ENCODE measurements around the gene LIPI.
"Not testable (repeated sequence)": the region's sequence is repeated elsewhere in the genome, so short reads cannot be mapped to it uniquely, and the experiment has no call there.

LIPI gene

GRCh38 chr21:14074177-14074576, 136.6 kb downstream of the LIPI start:
- Histone ChIP-seq H3K9me3 (ENCODE audit: control insufficient read depth, insufficient read depth, low read length) (peaks cover 17% of the 10 kb centered on the region), H3K36me3 (ENCODE audit: control insufficient read depth, insufficient read depth, low read length) (no peaks in the 10 kb centered on the region), H3K27me3 (ENCODE audit: control insufficient read depth, insufficient read depth, low read length) (no peaks in the 10 kb centered on the region), H3K4me1 (ENCODE audit: control insufficient read depth, insufficient read depth, low read length) (no peaks in the 10 kb centered on the region), H3K27ac (ENCODE audit: low read depth, low read length) (no peak overlapping the region), H3K4me3 (ENCODE audit: low read depth, low read length) (no peak overlapping the region), H3K9ac (ENCODE audit: low read depth, low read length) (no peak overlapping the region)

DNA sequence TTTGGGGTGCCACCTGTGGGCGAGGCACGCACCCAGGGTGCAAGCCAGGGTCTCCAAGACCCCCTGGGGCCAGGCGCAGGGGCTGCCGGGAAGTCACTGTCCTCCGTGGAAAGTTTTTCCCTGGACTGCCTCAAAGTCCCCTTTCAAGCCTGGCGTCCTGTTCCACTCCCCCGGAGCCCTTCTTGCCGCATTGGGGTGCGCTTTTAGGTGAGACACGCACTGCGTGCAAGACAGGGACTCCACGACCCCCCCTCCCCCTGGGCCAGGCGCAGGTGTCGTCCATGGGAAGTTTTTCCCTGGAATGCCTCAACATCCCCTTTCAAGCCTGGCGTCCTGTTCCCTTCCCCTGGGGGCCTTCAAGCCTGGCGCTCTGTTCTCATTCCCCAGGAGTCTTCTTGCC, 137.1 kb downstream of the LIPI start:
- Histone ChIP-seq H3K4me3 (ENCODE audit: low read depth, low read length) (no peak overlapping the region), H3K27me3 (ENCODE audit: control insufficient read depth, insufficient read depth, low read length) (no peaks in the 10 kb centered on the region), H3K36me3 (ENCODE audit: control insufficient read depth, insufficient read depth, low read length) (no peaks in the 10 kb centered on the region), H3K9me3 (ENCODE audit: control insufficient read depth, insufficient read depth, low read length) (peaks cover 17% of the 10 kb centered on the region), H3K9ac (ENCODE audit: low read depth, low read length) (no peak overlapping the region), H3K4me1 (ENCODE audit: control insufficient read depth, insufficient read depth, low read length) (no peaks in the 10 kb centered on the region), H3K27ac (ENCODE audit: low read depth, low read length) (no peak overlapping the region)

DNA sequence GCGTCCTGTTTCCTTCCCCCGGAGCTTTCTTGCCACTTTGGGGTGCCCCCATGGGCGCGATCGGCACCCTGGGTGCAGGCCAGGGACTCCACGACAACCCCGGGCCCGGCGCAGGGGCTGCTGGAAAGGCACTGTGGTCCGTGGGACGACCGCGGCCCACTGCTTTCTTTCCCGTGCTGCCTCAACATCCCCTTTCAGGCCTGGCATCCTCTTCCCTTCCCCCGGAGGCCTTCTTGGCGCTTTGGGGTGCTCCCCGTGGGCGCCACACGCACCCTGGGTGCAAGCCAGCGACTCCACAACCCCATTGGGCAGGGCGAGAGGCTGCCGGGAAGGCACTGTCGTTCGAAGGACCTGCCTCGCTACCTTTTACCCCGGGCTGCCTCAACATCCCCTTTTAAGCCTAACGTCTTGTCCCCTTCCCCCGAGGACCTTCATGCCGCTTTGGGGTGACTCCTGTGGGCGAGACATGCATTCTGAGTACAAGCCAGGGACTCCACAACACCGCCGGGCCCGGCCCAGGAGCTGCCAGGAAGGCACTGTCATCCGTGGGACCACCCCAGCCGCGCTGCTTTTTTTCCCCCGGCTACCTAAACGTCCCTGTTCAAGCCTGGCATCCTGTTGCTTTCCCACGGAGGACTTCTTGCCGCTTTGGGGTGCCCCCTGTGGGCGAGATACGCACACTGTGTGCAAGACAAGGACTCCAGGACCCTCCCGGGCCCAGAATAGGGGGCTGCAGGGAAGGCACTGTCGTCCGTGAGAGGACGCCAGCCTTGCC, 137.8 kb downstream of the LIPI start:
- no peak overlapping the region for H3K9ac ChIP-seq (ENCODE audit: low read depth, low read length)
- no peak overlapping the region for H3K4me3 ChIP-seq (ENCODE audit: low read depth, low read length)
- no peaks in the 10 kb centered on the region for H3K36me3 ChIP-seq (ENCODE audit: control insufficient read depth, insufficient read depth, low read length)
- peaks cover 17% of the 10 kb centered on the region for H3K9me3 ChIP-seq (ENCODE audit: control insufficient read depth, insufficient read depth, low read length)
- H3K27me3 ChIP-seq (ENCODE audit: control insufficient read depth, insufficient read depth, low read length): no peaks in the 10 kb centered on the region
- H3K4me1 ChIP-seq (ENCODE audit: control insufficient read depth, insufficient read depth, low read length): no peaks in the 10 kb centered on the region
- H3K27ac ChIP-seq (ENCODE audit: low read depth, low read length): no peak overlapping the region

DNA sequence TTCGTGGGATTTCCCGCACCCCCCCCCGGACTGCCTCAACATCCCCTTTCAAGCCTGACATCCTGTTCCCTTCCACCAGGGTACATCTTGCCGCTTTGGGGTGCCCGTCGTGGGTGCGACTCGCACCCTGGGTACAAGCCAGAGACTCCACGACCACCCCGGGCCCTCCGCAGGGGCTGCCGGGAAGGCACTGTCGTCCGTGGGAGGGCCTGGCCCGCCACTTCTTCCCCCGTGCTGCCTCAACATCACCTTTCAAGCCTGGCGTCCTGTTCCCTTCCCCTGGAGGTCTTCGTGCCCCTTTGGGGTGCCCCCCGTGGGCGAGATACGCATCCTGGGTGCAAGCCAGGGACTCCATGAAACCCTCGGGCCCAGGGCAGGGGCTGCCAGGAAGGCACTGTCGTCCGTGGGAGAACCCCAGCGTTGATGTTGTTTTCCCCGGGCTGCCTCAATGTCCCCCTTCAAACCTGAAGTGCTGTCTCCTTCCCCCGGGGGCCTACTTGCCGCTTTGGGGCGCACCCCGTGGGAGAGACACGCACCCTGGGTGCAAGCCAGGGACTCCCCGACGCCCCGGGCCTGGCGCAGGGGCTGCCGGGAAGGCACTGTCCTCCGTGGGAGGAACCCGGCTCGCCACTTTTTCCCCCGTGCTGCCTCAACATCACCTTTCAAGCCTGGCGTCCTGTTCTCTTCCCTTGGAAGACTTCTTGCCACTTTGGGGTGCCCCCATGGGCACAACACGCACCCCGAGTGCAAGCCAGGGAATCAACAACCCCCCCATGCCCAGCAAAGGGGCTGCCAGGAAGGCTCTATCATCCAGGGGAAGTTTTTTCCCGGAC, 138.6 kb downstream of the LIPI start:
- no peaks in the 10 kb centered on the region for H3K4me1 ChIP-seq (ENCODE audit: control insufficient read depth, insufficient read depth, low read length)
- H3K9ac ChIP-seq (ENCODE audit: low read depth, low read length): no peak overlapping the region
- H3K27me3 ChIP-seq (ENCODE audit: control insufficient read depth, insufficient read depth, low read length): no peaks in the 10 kb centered on the region
- peaks cover 17% of the 10 kb centered on the region for H3K9me3 ChIP-seq (ENCODE audit: control insufficient read depth, insufficient read depth, low read length)
- H3K27ac ChIP-seq (ENCODE audit: low read depth, low read length): no peak overlapping the region
- no peak overlapping the region for H3K4me3 ChIP-seq (ENCODE audit: low read depth, low read length)
- no peaks in the 10 kb centered on the region for H3K36me3 ChIP-seq (ENCODE audit: control insufficient read depth, insufficient read depth, low read length)

DNA sequence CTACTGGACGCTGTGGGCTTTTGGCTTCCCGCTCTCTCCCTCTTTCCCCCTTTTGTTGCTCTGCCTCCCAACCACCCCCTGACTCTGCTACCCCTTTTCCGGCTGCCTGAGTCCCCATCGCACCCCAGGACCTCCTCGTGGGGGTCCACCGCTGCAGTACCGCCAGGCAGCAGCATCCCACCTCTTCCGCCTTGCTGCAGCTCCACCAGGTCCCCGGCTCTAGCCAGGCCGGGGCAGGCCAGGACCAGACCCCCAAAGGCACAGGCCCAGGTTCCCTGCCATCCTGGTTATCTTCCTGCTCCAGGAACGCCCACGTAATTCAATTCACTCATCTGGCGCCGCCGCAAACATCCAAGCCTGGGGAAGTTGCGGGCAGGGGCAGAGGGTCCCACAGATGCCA, 139.8 kb downstream of the LIPI start:
- H3K9ac ChIP-seq (ENCODE audit: low read depth, low read length): no peak overlapping the region
- peaks cover 12% of the 10 kb centered on the region for H3K9me3 ChIP-seq (ENCODE audit: control insufficient read depth, insufficient read depth, low read length)
- H3K4me1 ChIP-seq (ENCODE audit: control insufficient read depth, insufficient read depth, low read length): no peaks in the 10 kb centered on the region
- H3K27me3 ChIP-seq (ENCODE audit: control insufficient read depth, insufficient read depth, low read length): no peaks in the 10 kb centered on the region
- H3K27ac ChIP-seq (ENCODE audit: low read depth, low read length): no peak overlapping the region
- no peaks in the 10 kb centered on the region for H3K36me3 ChIP-seq (ENCODE audit: control insufficient read depth, insufficient read depth, low read length)
- H3K4me3 ChIP-seq (ENCODE audit: low read depth, low read length): no peak overlapping the region

- no peak overlapping the region for H3K4me3 ChIP-seq (ENCODE audit: low read depth, low read length)
- no peak overlapping the region for H3K9ac ChIP-seq (ENCODE audit: low read depth, low read length)
- H3K9me3 ChIP-seq (ENCODE audit: control insufficient read depth, insufficient read depth, low read length): peaks cover 6% of the 10 kb centered on the region
- H3K36me3 ChIP-seq (ENCODE audit: control insufficient read depth, insufficient read depth, low read length): no peaks in the 10 kb centered on the region
- H3K27ac ChIP-seq (ENCODE audit: low read depth, low read length): no peak overlapping the region
- no peaks in the 10 kb centered on the region for H3K27me3 ChIP-seq (ENCODE audit: control insufficient read depth, insufficient read depth, low read length)
- no peaks in the 10 kb centered on the region for H3K4me1 ChIP-seq (ENCODE audit: control insufficient read depth, insufficient read depth, low read length)
Observed at GRCh38 chr21:14070049-14070893, 140.5 kb downstream of the LIPI start.

GRCh38 chr21:14064296-14064645, 146.5 kb downstream of the LIPI start:
- Histone ChIP-seq H3K36me3 (ENCODE audit: control insufficient read depth, insufficient read depth, low read length) (no peaks in the 10 kb centered on the region), H3K9ac (ENCODE audit: low read depth, low read length) (no peak overlapping the region), H3K4me3 (ENCODE audit: low read depth, low read length) (no peak overlapping the region), H3K27ac (ENCODE audit: low read depth, low read length) (no peak overlapping the region), H3K4me1 (ENCODE audit: control insufficient read depth, insufficient read depth, low read length) (no peaks in the 10 kb centered on the region), H3K27me3 (ENCODE audit: control insufficient read depth, insufficient read depth, low read length) (no peaks in the 10 kb centered on the region), H3K9me3 (ENCODE audit: control insufficient read depth, insufficient read depth, low read length) (no peaks in the 10 kb centered on the region)

DNA sequence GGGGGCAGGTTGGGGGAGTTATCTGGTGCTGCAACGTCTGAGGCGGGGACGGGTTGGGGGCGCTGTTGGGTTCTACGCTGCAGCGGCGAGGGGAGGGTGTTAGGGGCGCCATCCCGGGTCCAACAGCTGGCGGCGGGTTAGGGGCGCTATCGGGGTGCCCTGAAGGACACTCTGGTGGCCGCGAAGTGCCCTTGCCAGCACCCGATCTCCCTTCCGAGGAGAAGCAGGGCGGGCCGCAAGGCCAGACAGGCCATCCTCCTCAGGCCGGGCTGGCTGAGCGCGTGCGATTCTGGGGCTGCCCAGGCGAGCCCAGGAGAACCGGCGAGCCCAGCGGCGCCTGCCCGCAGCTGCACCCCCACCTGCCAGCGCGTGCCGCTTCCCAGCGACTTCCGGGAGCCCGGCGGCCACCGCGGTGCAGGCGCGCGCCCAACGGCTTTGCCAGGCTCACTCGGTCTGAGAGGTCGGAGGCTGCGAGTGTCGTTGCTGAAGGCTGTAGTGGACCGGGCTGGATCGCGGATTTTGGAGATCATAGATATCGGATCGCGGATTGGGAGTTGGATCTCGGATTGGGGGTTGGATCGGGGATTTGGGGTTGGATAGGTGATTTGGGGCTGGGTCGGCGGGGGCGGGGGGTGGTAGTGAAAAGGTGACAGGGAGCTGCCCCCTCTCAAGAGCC, 147.0 kb downstream of the LIPI start:
- not testable (repeated sequence) for H3K9ac ChIP-seq (ENCODE audit: low read depth, low read length); H3K27ac ChIP-seq (ENCODE audit: low read depth, low read length); H3K4me1 ChIP-seq (ENCODE audit: control insufficient read depth, insufficient read depth, low read length); H3K27me3 ChIP-seq (ENCODE audit: control insufficient read depth, insufficient read depth, low read length); H3K36me3 ChIP-seq (ENCODE audit: control insufficient read depth, insufficient read depth, low read length); H3K4me3 ChIP-seq (ENCODE audit: low read depth, low read length); H3K9me3 ChIP-seq (ENCODE audit: control insufficient read depth, insufficient read depth, low read length)

GRCh38 chr21:14062684-14063083, 148.1 kb downstream of the LIPI start:
- H3K9me3 ChIP-seq (ENCODE audit: control insufficient read depth, insufficient read depth, low read length); H3K27me3 ChIP-seq (ENCODE audit: control insufficient read depth, insufficient read depth, low read length); H3K4me1 ChIP-seq (ENCODE audit: control insufficient read depth, insufficient read depth, low read length); H3K36me3 ChIP-seq (ENCODE audit: control insufficient read depth, insufficient read depth, low read length); H3K4me3 ChIP-seq (ENCODE audit: low read depth, low read length); H3K27ac ChIP-seq (ENCODE audit: low read depth, low read length); H3K9ac ChIP-seq (ENCODE audit: low read depth, low read length): not testable (repeated sequence)

DNA sequence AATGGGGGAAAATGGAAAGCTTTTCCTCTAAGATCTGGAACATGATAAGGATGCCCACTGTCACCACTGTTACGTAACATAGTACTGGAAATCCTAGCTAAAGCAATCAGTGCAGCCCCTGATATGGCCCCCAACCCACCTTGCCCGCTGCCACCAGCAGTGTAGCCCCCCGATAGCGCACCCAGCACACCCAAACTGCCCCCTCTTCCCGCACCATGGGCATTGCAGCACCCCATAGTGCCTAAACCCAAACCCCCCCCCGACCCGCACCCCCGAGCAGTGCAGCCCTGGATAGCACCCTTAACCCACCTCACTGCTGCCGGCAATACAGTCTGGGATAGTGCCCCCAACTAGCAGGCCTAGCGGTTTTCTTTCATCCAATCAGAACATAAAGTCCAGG, 148.9 kb downstream of the LIPI start:
- H3K36me3 ChIP-seq (ENCODE audit: control insufficient read depth, insufficient read depth, low read length); H3K9me3 ChIP-seq (ENCODE audit: control insufficient read depth, insufficient read depth, low read length); H3K27me3 ChIP-seq (ENCODE audit: control insufficient read depth, insufficient read depth, low read length); H3K4me1 ChIP-seq (ENCODE audit: control insufficient read depth, insufficient read depth, low read length); H3K4me3 ChIP-seq (ENCODE audit: low read depth, low read length); H3K9ac ChIP-seq (ENCODE audit: low read depth, low read length); H3K27ac ChIP-seq (ENCODE audit: low read depth, low read length): not testable (repeated sequence)

Measured in HUES48 (cell line).